ENCODE measurements around the gene ERBB3.

The ERBB3 gene

GRCh38 chr12:56141946-56142784, 62.2 kb downstream of the ERBB3 start:
- DNase-seq: no peak

DNA sequence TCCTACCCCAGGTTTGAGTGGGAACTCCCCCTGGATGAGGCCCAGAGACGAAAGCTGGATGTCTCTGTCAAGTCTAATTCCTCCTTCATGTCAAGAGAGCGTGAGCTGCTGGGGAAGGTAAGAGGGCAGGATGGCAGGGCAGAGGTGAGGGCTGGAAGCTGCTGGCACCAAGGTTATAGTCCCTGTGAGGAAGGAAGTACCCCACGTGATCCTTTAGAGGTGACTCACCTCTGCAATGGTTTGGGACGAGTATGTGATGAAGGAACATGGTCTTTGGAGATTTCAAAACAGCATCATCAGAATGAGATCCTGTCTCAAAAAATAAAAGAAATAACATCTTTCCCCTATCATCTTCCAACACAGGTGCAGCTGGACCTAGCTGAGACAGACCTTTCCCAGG, 63.3 kb downstream of the ERBB3 start:
- DNase-seq: no peak

- no peak for DNase-seq
These were observed 63.9 kb downstream of the ERBB3 start for GRCh38 chr12:56143870-56144269.

DNA sequence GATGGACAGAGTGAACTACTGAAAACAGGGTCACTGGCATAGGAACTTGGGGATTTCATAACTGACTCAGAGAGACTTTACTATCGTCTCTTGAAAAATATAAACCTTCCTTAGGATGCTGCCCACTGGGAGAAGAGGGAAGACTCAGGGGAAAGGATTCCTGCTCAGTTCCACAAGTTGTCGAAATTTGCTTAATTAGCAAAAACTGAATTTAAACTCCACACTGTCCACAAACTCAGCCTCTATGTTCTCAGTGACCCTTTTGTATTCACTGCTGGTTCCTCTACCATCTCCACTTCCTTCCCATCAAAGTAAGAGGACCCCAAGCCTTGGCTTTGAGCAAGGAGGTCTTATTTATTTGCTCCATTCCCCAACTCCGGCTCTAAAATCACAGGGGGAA, 65.3 kb downstream of the ERBB3 start:
- no peak for DNase-seq

GRCh38 chr12:56146492-56147460, 66.8 kb downstream of the ERBB3 start:
- no peak for DNase-seq

DNA sequence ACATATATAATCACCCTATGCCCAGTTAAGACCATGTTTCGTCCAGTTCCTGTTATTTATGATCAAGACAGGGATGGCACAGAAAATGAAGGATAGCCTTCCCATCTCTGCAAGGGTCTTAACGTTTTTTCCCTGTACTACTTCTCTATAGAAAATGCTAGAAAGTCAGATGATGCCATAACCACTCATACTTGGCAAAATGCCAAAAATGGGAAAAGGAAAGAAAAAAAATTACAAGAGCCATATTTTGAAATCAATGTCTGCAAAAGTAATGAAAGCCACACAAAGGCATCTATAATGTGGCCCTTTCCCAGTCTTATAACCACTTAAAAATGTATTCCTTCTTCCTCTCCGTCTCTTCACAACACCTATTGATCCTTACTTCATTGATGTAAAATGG, 70.6 kb downstream of the ERBB3 start:
- no peak for DNase-seq

GRCh38 chr12:56151672-56152131, 71.7 kb downstream of the ERBB3 start:
- peak; percentile 78 for DNase-seq

GRCh38 chr12:56152132-56152755, 72.3 kb downstream of the ERBB3 start, which contains the start of gene MYL6B:
Gene MYL6B, plus strand, starts transcription at chr12:56152587. Its CDS starts 1,332 bp downstream, at chr12:56153919.
- peak; percentile 96 for DNase-seq

All from activated naive CD4-positive, alpha-beta T cell treated with anti-CD3 and anti-CD28 coated beads, Interleukin-2, amount 50 U/mL, for 16 hours (primary cell).